H9 (cell line): Measurements from ENCODE around the gene FLT3LG. TPM values are rescaled to one million over a fixed set of nuclear protein-coding genes. Genes with fewer than 3 reads are reported as not detected.

Experiments used
- DNase-seq: peaks from one replicate; pipeline ENCODE4 v3.0.0-alpha.2; 2017
- H2AFZ ChIP-seq: one replicate; pipeline ENCODE4 v1.6.1; 2013; ENCODE audit warnings: mild to moderate bottlenecking, low read length, control low read depth, moderate library complexity
- H2AK5ac ChIP-seq: 2 replicates; pipeline ENCODE4 v1.6.1; 2013; ENCODE audit warnings: low read length, control low read depth, mixed read lengths; ENCODE audit not compliant: insufficient read length
- H2BK120ac ChIP-seq: one replicate; pipeline ENCODE4 v1.6.1; 2013; ENCODE audit warnings: low read depth, mild to moderate bottlenecking, low read length, control low read depth, inconsistent platforms; ENCODE audit not compliant: poor library complexity, severe bottlenecking
- H2BK12ac ChIP-seq: 2 replicates; pipeline ENCODE4 v1.6.1; 2013; ENCODE audit warnings: low read length, control low read depth, mixed read lengths, low read depth; ENCODE audit not compliant: insufficient read length
- H2BK15ac ChIP-seq: 2 replicates; pipeline ENCODE4 v1.6.1; 2013; ENCODE audit warnings: low read depth, low read length, control low read depth
- H2BK20ac ChIP-seq: one replicate; pipeline ENCODE4 v1.6.1; 2013; ENCODE audit warnings: low read depth, mild to moderate bottlenecking, low read length, control low read depth, inconsistent platforms; ENCODE audit not compliant: poor library complexity, severe bottlenecking
- H2BK5ac ChIP-seq: 2 replicates; pipeline ENCODE4 v1.6.1; 2013; ENCODE audit warnings: low read length, control low read depth, mixed read lengths; ENCODE audit not compliant: insufficient read length
- H3K14ac ChIP-seq: 2 replicates; pipeline ENCODE4 v1.6.1; 2013; ENCODE audit warnings: low read length, control low read depth; ENCODE audit not compliant: insufficient read depth
- H3K18ac ChIP-seq: 2 replicates; pipeline ENCODE4 v1.6.1; 2013; ENCODE audit warnings: low read depth, mild to moderate bottlenecking, mixed read lengths, low read length, control low read depth; ENCODE audit not compliant: insufficient read length
- H3K23ac ChIP-seq: 2 replicates; pipeline ENCODE4 v1.6.1; 2013; ENCODE audit warnings: low read length, control low read depth, mixed read lengths, low read depth; ENCODE audit not compliant: insufficient read length
- H3K23me2 ChIP-seq: 2 replicates; pipeline ENCODE4 v1.6.1; 2013; ENCODE audit warnings: low read depth, mild to moderate bottlenecking, mixed read lengths, low read length, control low read depth; ENCODE audit not compliant: insufficient read length, poor library complexity, severe bottlenecking
- H3K27ac ChIP-seq: 2 replicates; pipeline ENCODE4 v1.5.1; 2013; ENCODE audit warnings: low read length, control low read depth, mixed read lengths, low read depth; ENCODE audit not compliant: insufficient read length
- H3K27me3 ChIP-seq: 2 replicates; pipeline ENCODE4 v1.6.1; 2013; ENCODE audit warnings: low read length, control low read depth, inconsistent platforms; ENCODE audit not compliant: insufficient read depth
- H3K4ac ChIP-seq: 2 replicates; pipeline ENCODE4 v1.6.1; 2013; ENCODE audit warnings: low read depth, mild to moderate bottlenecking, control low read depth, inconsistent platforms, low read length, moderate library complexity
- H3K4me1 ChIP-seq: 2 replicates; pipeline ENCODE4 v1.6.1; 2013; ENCODE audit warnings: low read length, control low read depth, inconsistent platforms; ENCODE audit not compliant: insufficient read depth
- H3K4me2 ChIP-seq: 2 replicates; pipeline ENCODE4 v1.6.1; 2013; ENCODE audit warnings: low read length, control low read depth, mixed read lengths; ENCODE audit not compliant: insufficient read length, insufficient read depth
- H3K56ac ChIP-seq: 2 replicates; pipeline ENCODE4 v1.6.1; 2013; ENCODE audit warnings: low read depth, mild to moderate bottlenecking, mixed read lengths, low read length, control low read depth; ENCODE audit not compliant: insufficient read length
- H3K79me1 ChIP-seq: 2 replicates; pipeline ENCODE4 v1.6.1; 2013; ENCODE audit warnings: low read depth, mild to moderate bottlenecking, moderate library complexity, low read length, control low read depth, inconsistent platforms; ENCODE audit not compliant: insufficient read depth, poor library complexity, severe bottlenecking
- H3K79me2 ChIP-seq: 2 replicates; pipeline ENCODE4 v1.6.1; 2013; ENCODE audit warnings: low read length, control low read depth, inconsistent platforms; ENCODE audit not compliant: insufficient read depth
- H3K9ac ChIP-seq: 2 replicates; pipeline ENCODE4 v1.6.1; 2013; ENCODE audit warnings: low read length, control low read depth, mixed read lengths; ENCODE audit not compliant: insufficient read length; ENCODE audit errors: extremely low read depth
- H3K9me3 ChIP-seq: one replicate; pipeline ENCODE4 v1.6.1; 2013; ENCODE audit warnings: low read depth, low read length, inconsistent platforms; ENCODE audit not compliant: control insufficient read depth
- H3T11ph ChIP-seq: one replicate; pipeline ENCODE4 v1.6.1; 2013; ENCODE audit warnings: mild to moderate bottlenecking, low read length, control low read depth, inconsistent platforms
- H4K20me1 ChIP-seq: one replicate; pipeline ENCODE4 v1.6.1; 2013; ENCODE audit not compliant: control insufficient read depth, insufficient read length, insufficient read depth
- H4K5ac ChIP-seq: 2 replicates; pipeline ENCODE4 v1.6.1; 2013; ENCODE audit warnings: low read depth, mild to moderate bottlenecking, mixed read lengths, low read length, control low read depth; ENCODE audit not compliant: insufficient read length
- H4K8ac ChIP-seq: replicated peaks from 2 replicates; pipeline ENCODE4 v1.6.1; 2013; ENCODE audit warnings: low read length, control low read depth, mixed read lengths, low read depth; ENCODE audit not compliant: insufficient read length
- H4K91ac ChIP-seq: 2 replicates; pipeline ENCODE4 v1.6.1; 2013; ENCODE audit warnings: low read depth, mild to moderate bottlenecking, moderate library complexity, mixed read lengths, low read length, control low read depth; ENCODE audit not compliant: insufficient read length
- H3K27ac Mint-ChIP-seq, 3 experiments: 2 replicates in 2 of 3; 3 replicates in 1 of 3; pipeline ENCODE4 v1.8.0; 2020 to 2021; ENCODE audit warnings: mixed read lengths in 3 of 3, mild to moderate bottlenecking in 1 of 3, moderate library complexity in 1 of 3
- H3K27me3 Mint-ChIP-seq: 2 replicates; pipeline ENCODE4 v1.8.0; 2021; ENCODE audit warnings: low read depth, mild to moderate bottlenecking, moderate library complexity, mixed read lengths
- H3K36me3 Mint-ChIP-seq, 3 experiments: 2 replicates in 2 of 3; 3 replicates in 1 of 3; pipeline ENCODE4 v1.8.0; 2020 to 2021; ENCODE audit warnings: low read depth in 3 of 3, mixed read lengths in 3 of 3; ENCODE audit not compliant: insufficient read depth in 1 of 3
- H3K4me1 Mint-ChIP-seq, 2 experiments: 2 replicates each; pipeline ENCODE4 v1.8.0; 2020; ENCODE audit warnings: mixed read lengths in 2 of 2
- H3K4me3 Mint-ChIP-seq, 2 experiments: 2 replicates in 1 of 2; 3 replicates in 1 of 2; pipeline ENCODE4 v1.8.0; 2020 to 2021; ENCODE audit warnings: mild to moderate bottlenecking in 2 of 2, mixed read lengths in 2 of 2, moderate library complexity in 1 of 2
- H3K9me3 Mint-ChIP-seq, 2 experiments: 2 replicates in 1 of 2; 3 replicates in 1 of 2; pipeline ENCODE4 v1.8.0; 2020; ENCODE audit warnings: mild to moderate bottlenecking in 2 of 2, mixed read lengths in 2 of 2, moderate library complexity in 1 of 2
- WGBS: extraction: QIAGEN DNeasy Blood & Tissue Kit; methylation state at CpG from one replicate; pipeline ENCODE4 v1.1.7; 2013; ENCODE audit warnings: missing lambda C conversion rate, low lambda C conversion rate, mixed read lengths; ENCODE audit not compliant: insufficient read length; ENCODE audit errors: extremely low coverage; 5-methylcytosine and 5-hydroxymethylcytosine counted together
- total RNA-seq: library from RNA; stranded (reverse); gene quantifications from 2 replicates; pipeline ENCODE4 v1.2.1, GENCODE V29; 2021
- TF ChIP-seq, protein P1 (sequence below): fragments of 200-600 bp; sonication (generic); conservative IDR thresholded peaks from 3 replicates; pipeline ENCODE4 v1.8.0; 2021; ENCODE audit warnings: antibody characterized with exemption, mild to moderate bottlenecking

FLT3LG gene
- total RNA-seq, 1 experiment from 2014 or later = 2.1 TPM

DNA sequence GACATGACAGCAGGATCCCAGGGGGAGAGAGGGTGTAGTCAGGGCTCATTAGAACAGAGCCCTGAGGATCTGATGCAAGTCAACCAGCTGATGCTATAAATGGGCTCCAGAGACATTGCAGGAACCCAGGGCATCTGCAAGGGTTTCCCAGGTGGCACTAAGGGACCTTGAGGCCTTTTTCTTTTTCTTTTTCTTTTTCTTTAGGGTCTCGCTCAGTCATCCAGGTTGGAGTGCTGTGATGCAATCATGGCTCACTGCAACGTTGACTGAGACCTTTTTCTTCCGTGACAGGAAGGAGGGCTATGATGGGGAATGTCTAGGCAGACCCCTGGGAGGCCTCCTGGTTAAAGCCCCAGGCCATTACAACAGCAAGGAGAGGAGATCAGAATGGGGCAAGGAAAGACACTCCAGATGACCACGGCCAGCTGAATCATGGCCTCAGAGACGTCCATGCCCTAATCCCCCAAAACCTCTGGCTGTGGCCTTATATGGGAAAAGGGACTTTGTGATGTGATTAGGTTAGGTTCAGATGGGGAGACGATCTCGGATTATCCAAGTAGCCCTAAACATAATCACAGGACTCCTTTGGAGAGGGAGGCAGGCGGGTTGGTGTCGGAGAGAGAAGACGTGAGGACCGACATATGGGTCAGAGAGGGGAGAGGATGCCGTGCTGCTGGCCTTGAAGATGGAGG lies 33.9 kb downstream of the FLT3LG start:
- Mint-ChIP-seq H3K36me3 (no peaks in the 10 kb centered on the region; a peak in 1 of 7 replicates), H3K4me1 (peaks cover 12 to 16% of the 10 kb centered on the region in 2 experiments), H3K27ac (peak overlapping the region in 2 of 3 experiments; percentile 20 to 49; a peak in 2 of 7 replicates), H3K27me3 (peaks cover 4% of the 10 kb centered on the region; the same call in 1 of the 2 replicates), H3K9me3 (no peaks in the 10 kb centered on the region; a peak in 2 of 5 replicates), H3K4me3 (no peak overlapping the region; a peak in 1 of 5 replicates)
- no peak overlapping the region for H2AK5ac ChIP-seq
- no peak overlapping the region for H4K5ac ChIP-seq
- H4K20me1 ChIP-seq = no peaks in the 10 kb centered on the region
- H4K8ac ChIP-seq = no peak overlapping the region
- no peak overlapping the region for H3K56ac ChIP-seq
- no peak overlapping the region for H2AFZ ChIP-seq
- no peaks in the 10 kb centered on the region for H3K79me2 ChIP-seq
- no peak overlapping the region for H3K4me2 ChIP-seq
- H3K18ac ChIP-seq = no peak overlapping the region
- peaks cover 6% of the 10 kb centered on the region for H3K23me2 ChIP-seq
- H3K9ac ChIP-seq = no peak overlapping the region
- no peak overlapping the region for H3K4ac ChIP-seq
- no peak overlapping the region for H3T11ph ChIP-seq
- WGBS = no CpG with 5 or more reads among the region's 12 CpGs
- H3K27ac ChIP-seq = no peak overlapping the region
- no peaks in the 10 kb centered on the region for H3K27me3 ChIP-seq
- H3K79me1 ChIP-seq = no peaks in the 10 kb centered on the region
- H3K4me1 ChIP-seq = no peaks in the 10 kb centered on the region
- no peak overlapping the region for H2BK120ac ChIP-seq
- no peaks in the 10 kb centered on the region for H3K9me3 ChIP-seq
- H3K14ac ChIP-seq = no peak overlapping the region
- no peak overlapping the region for H4K91ac ChIP-seq
- H2BK20ac ChIP-seq = no peak overlapping the region
- H2BK12ac ChIP-seq = no peak overlapping the region
- TF ChIP-seq, protein P1, sequence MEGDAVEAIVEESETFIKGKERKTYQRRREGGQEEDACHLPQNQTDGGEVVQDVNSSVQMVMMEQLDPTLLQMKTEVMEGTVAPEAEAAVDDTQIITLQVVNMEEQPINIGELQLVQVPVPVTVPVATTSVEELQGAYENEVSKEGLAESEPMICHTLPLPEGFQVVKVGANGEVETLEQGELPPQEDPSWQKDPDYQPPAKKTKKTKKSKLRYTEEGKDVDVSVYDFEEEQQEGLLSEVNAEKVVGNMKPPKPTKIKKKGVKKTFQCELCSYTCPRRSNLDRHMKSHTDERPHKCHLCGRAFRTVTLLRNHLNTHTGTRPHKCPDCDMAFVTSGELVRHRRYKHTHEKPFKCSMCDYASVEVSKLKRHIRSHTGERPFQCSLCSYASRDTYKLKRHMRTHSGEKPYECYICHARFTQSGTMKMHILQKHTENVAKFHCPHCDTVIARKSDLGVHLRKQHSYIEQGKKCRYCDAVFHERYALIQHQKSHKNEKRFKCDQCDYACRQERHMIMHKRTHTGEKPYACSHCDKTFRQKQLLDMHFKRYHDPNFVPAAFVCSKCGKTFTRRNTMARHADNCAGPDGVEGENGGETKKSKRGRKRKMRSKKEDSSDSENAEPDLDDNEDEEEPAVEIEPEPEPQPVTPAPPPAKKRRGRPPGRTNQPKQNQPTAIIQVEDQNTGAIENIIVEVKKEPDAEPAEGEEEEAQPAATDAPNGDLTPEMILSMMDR = no peak
- no peak overlapping the region for H3K23ac ChIP-seq
- no peak overlapping the region for H2BK5ac ChIP-seq
- H2BK15ac ChIP-seq = no peak overlapping the region
- DNase-seq = no peak
